Stimulated activated CD8-positive, alpha-beta memory T cell treated with anti-CD3 and anti-CD28 coated beads, Interleukin-12 subunit alpha, Interleukin-12 subunit beta, amount 100 ng/mL, for 24 hours (primary cell): ENCODE results near the gene DYDC2.
"Not testable (repeated sequence)": the region's sequence is repeated elsewhere in the genome, so short reads cannot be mapped to it uniquely, and the experiment has no call there.

Experiments used
- DNase-seq: peaks from one replicate; pipeline ENCODE4 v3.0.0-alpha.2; 2020; ENCODE audit errors: extremely low read depth

Gene DYDC2

GRCh38 chr10:80413271-80413996, 56.9 kb downstream of the DYDC2 start:
- DNase-seq, result no peak

- DNase-seq, result no peak
These were observed 57.7 kb downstream of the DYDC2 start for GRCh38 chr10:80414142-80414895.

- DNase-seq, result no peak
These were observed 59.3 kb downstream of the DYDC2 start for GRCh38 chr10:80415734-80416478.

- DNase-seq, result no peak
These were observed 60.0 kb downstream of the DYDC2 start for GRCh38 chr10:80416479-80417098.

GRCh38 chr10:80417256-80417655, 60.7 kb downstream of the DYDC2 start:
- not testable (repeated sequence) for DNase-seq
